ENCODE results near the gene HOXA6. TPM values are rescaled to one million over a fixed set of nuclear protein-coding genes. Genes with fewer than 3 reads are reported as not detected.

Gene HOXA6
- total and polyA plus RNA-seq, 2 donors (not counting 1 experiment from before 2014, with no cell fraction given), result 0.18 to 0.49 TPM

GRCh38 chr7:27151341-27151930 lies 3.9 kb upstream of the HOXA6 start:
- Histone ChIP-seq H3K4me3 (ENCODE audit: control extremely low read depth in 1 of 5, extremely low read depth in 1 of 5, insufficient read depth in 1 of 5, low read depth in 2 of 5, low read length in 4 of 5) (peak overlapping the region in 4 of 5 experiments; percentile 26 to 48 (median 36)), H3K9me3 (ENCODE audit: control extremely low read depth in 1 of 3, control insufficient read depth in 2 of 3, insufficient read depth in 1 of 3, low read length in 2 of 3) (peaks cover 0 to 88% (median 13%) of the 10 kb centered on the region in 3 donors), H3K36me3 (replicated peaks in 1 of 2; ENCODE audit: control extremely low read depth in 1 of 2, control insufficient read depth in 1 of 2, extremely low read depth in 1 of 2, insufficient read depth in 2 of 2, low read length in 1 of 2) (no peaks in the 10 kb centered on the region), H3K27ac (ENCODE audit: low read length in 2 of 2) (no peak overlapping the region), H4K20me1 (ENCODE audit: control insufficient read depth, insufficient read depth, low read length, poor library complexity, severe bottlenecking) (peaks cover 10% of the 10 kb centered on the region), H3K4me1 (ENCODE audit: control insufficient read depth in 2 of 2, insufficient read depth in 2 of 2, low read length in 2 of 2) (peaks cover 66 to 76% of the 10 kb centered on the region in 2 donors), H3K4me2 (replicated peaks; ENCODE audit: low read depth, low read length, poor library complexity, severe bottlenecking) (peak overlapping the region; percentile 79), H3K9ac (ENCODE audit: low read length) (peak overlapping the region; percentile 30), H2AFZ (ENCODE audit: insufficient read depth, low read depth, low read length, poor library complexity, severe bottlenecking) (no peak overlapping the region), H3K27me3 (replicated peaks in 1 of 4; ENCODE audit: control extremely low read depth in 1 of 4, control insufficient read depth in 3 of 4, insufficient read depth in 4 of 4, low read length in 3 of 4) (peaks cover 0 to 99% (median 84%) of the 10 kb centered on the region in 4 experiments), H3K79me2 (ENCODE audit: control insufficient read depth, insufficient read depth, low read length) (no peaks in the 10 kb centered on the region)
- ChIA-PET CTCF (interaction anchor here (0.9 to 6.9 kb wide), 13 partner anchors 11 to 1299 kb away, joined by 3 to 52 read pairs (median 3); no protein-coding TSS in a partner anchor), POLR2A (interaction anchor here (0.5 to 1.0 kb wide), 2 partner anchors 22 to 956 kb away, joined by 3 read pairs; no protein-coding TSS in a partner anchor)
- H3K4me3 Mint-ChIP-seq, result peak overlapping the region; percentile 83
- peaks cover 44% of the 10 kb centered on the region for H3K4me1 Mint-ChIP-seq
- no peak for TF ChIP-seq CTCF (IDR thresholded peaks at IDR 0.05)
- peak; percentile 21 for TF ChIP-seq EZH2 (IDR thresholded peaks at IDR 0.05; ENCODE audit: borderline replicate concordance, insufficient read depth, low read depth, low read length, poor library complexity, severe bottlenecking)
- DNase-seq (no peak), ATAC-seq (ENCODE audit: low read depth) (no peak)
- H3K27me3 Mint-ChIP-seq, result peaks cover 70% of the 10 kb centered on the region
- H3K27ac Mint-ChIP-seq, result peak overlapping the region; percentile 73
- WGBS (ENCODE audit: insufficient coverage), result under 1% methylated on average over 22 of the region's 27 CpGs
- no peaks in the 10 kb centered on the region for H3K9me3 Mint-ChIP-seq (ENCODE audit: insufficient read depth)
- intact Hi-C loops (cut with micrococcal nuclease), result loop anchor here (1.0 to 5.0 kb wide), 3 partner anchors 36 to 769 kb away; partner anchors contain the start of gene HOXA11

All from B cell (primary cell).